ENCODE results near the gene PRKAG3. TPM values are rescaled to one million over a fixed set of nuclear protein-coding genes. Genes with fewer than 3 reads are reported as not detected.

PRKAG3 gene
- total RNA-seq, 1 donor from 2014 or later, result 2.9 TPM

DNA sequence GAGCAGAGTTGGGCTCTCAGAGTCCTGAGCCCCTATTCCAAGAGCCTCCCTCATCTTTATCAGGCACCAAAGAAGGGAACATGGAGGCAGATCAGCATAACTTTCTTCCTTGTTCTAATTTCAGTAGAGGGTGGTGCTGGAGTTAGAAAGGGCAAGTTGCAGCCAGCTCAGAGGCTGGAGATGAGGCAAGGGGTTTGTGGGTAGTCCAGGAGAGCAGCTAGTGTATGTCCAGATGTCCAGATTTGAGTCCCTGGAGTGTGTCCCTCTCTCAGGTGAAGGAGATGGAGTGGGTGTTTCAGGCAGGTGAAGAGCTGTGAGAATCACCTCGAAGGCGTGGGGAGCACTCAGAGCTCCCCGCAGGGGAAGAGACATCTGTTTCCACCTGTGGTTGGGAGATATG lies 478 bp upstream of the PRKAG3 start:
- Mint-ChIP-seq H3K4me1 (peaks cover 7% of the 10 kb centered on the region), H3K27ac (no peak overlapping the region), H3K27me3 (ENCODE audit: low read depth) (peaks cover 19% of the 10 kb centered on the region), H3K9me3 (peaks cover 3% of the 10 kb centered on the region), H3K36me3 (no peaks in the 10 kb centered on the region), H3K4me3 (no peak overlapping the region)
- DNase-seq (ENCODE audit: low spot score in 2 of 2, unreplicated experiment in 2 of 2), result no peak
- TF ChIP-seq, protein P1, sequence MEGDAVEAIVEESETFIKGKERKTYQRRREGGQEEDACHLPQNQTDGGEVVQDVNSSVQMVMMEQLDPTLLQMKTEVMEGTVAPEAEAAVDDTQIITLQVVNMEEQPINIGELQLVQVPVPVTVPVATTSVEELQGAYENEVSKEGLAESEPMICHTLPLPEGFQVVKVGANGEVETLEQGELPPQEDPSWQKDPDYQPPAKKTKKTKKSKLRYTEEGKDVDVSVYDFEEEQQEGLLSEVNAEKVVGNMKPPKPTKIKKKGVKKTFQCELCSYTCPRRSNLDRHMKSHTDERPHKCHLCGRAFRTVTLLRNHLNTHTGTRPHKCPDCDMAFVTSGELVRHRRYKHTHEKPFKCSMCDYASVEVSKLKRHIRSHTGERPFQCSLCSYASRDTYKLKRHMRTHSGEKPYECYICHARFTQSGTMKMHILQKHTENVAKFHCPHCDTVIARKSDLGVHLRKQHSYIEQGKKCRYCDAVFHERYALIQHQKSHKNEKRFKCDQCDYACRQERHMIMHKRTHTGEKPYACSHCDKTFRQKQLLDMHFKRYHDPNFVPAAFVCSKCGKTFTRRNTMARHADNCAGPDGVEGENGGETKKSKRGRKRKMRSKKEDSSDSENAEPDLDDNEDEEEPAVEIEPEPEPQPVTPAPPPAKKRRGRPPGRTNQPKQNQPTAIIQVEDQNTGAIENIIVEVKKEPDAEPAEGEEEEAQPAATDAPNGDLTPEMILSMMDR (IDR thresholded peaks at IDR 0.05; ENCODE audit: unreplicated experiment), result no peak

DNA sequence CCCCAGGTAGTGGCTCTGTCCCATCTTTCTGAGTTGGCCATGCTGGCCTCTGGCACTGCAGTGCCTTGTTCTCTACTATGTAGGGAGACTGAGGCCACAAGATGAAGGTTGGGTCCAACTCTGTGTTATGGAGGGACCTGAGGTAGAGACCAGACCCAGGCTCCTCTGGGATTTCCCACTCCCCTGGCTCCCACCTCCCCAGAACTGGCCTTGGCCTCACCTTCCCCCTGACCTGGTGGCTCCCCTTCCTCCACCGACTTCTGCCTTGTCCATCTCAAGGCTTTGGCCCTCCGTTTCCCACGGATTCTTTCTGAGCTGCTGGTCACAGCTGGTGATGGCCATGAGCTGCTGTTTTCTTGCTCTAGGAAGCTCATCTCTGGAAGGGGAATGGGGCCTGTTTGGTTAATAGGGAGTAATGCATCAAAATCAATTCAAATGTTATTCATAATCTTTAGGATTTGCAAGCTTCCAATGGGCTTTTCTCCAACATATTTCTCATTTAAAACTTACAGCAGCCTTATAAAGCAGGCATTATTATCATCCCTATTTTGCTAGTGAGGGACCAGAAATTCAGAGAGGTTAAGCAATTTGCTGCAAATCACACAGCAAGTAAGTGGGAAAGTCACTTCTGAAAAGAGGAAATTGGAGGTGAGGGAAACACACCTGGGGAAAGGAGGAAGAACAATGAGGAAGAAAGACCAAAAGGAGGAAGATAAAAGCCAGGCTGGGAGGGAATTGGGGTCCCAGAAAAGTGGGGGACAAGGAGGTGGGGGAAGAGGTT lies 887 bp downstream of the PRKAG3 start:
- Mint-ChIP-seq H3K36me3 (no peaks in the 10 kb centered on the region), H3K27me3 (ENCODE audit: low read depth) (peaks cover 20% of the 10 kb centered on the region), H3K4me1 (peaks cover 7% of the 10 kb centered on the region), H3K27ac (no peak overlapping the region), H3K4me3 (no peak overlapping the region), H3K9me3 (no peaks in the 10 kb centered on the region)
- no peak for DNase-seq (ENCODE audit: low spot score in 2 of 2, unreplicated experiment in 2 of 2)
- TF ChIP-seq, protein P1 (IDR thresholded peaks at IDR 0.05; ENCODE audit: unreplicated experiment), result no peak

GRCh38 chr2:218829868-218830451 lies 1.6 kb downstream of the PRKAG3 start:
- TF ChIP-seq, protein P1 (IDR thresholded peaks at IDR 0.05; ENCODE audit: unreplicated experiment), result no peak
- Mint-ChIP-seq H3K36me3 (no peaks in the 10 kb centered on the region), H3K27ac (no peak overlapping the region), H3K4me3 (no peak overlapping the region), H3K9me3 (no peaks in the 10 kb centered on the region), H3K27me3 (ENCODE audit: low read depth) (peaks cover 20% of the 10 kb centered on the region), H3K4me1 (peaks cover 5% of the 10 kb centered on the region)
- no peak for DNase-seq (ENCODE audit: low spot score in 2 of 2, unreplicated experiment in 2 of 2)

GRCh38 chr2:218828477-218828778 lies 3.2 kb downstream of the PRKAG3 start:
- Mint-ChIP-seq H3K4me1 (no peaks in the 10 kb centered on the region), H3K27me3 (ENCODE audit: low read depth) (peaks cover 17% of the 10 kb centered on the region), H3K9me3 (no peaks in the 10 kb centered on the region), H3K36me3 (no peaks in the 10 kb centered on the region), H3K27ac (no peak overlapping the region), H3K4me3 (no peak overlapping the region)
- TF ChIP-seq, protein P1 (IDR thresholded peaks at IDR 0.05; ENCODE audit: unreplicated experiment), result no peak
- no peak for DNase-seq (ENCODE audit: low spot score in 2 of 2, unreplicated experiment in 2 of 2)

- Mint-ChIP-seq H3K4me3 (no peak overlapping the region), H3K27ac (no peak overlapping the region), H3K4me1 (no peaks in the 10 kb centered on the region), H3K36me3 (no peaks in the 10 kb centered on the region), H3K27me3 (ENCODE audit: low read depth) (peaks cover 14% of the 10 kb centered on the region), H3K9me3 (no peaks in the 10 kb centered on the region)
- no peak for DNase-seq (ENCODE audit: low spot score in 2 of 2, unreplicated experiment in 2 of 2)
- TF ChIP-seq, protein P1 (IDR thresholded peaks at IDR 0.05; ENCODE audit: unreplicated experiment), result no peak
Measured at GRCh38 chr2:218827701-218828476, 3.7 kb downstream of the PRKAG3 start.
